Type B pancreatic cell (in vitro differentiated cells): ENCODE results near the gene SYTL3. TPM values are rescaled to one million over a fixed set of nuclear protein-coding genes. Genes with fewer than 3 reads are reported as not detected.
"Not testable (repeated sequence)": the region's sequence is repeated elsewhere in the genome, so short reads cannot be mapped to it uniquely, and the experiment has no call there.

Experiments
- DNase-seq: peaks from one replicate; pipeline ENCODE4 v3.0.0; 2021; ENCODE audit warnings: mixed read lengths; ENCODE audit not compliant: unreplicated experiment; ENCODE audit errors: extremely low spot score
- H3K27ac Mint-ChIP-seq: 2 replicates; pipeline ENCODE4 v1.8.0; 2021; ENCODE audit warnings: mild to moderate bottlenecking, mixed read lengths
- H3K27me3 Mint-ChIP-seq: 2 replicates; pipeline ENCODE4 v1.8.0; 2021; ENCODE audit warnings: mixed read lengths
- H3K36me3 Mint-ChIP-seq: 2 replicates; pipeline ENCODE4 v1.8.0; 2021; ENCODE audit warnings: mixed read lengths
- H3K4me1 Mint-ChIP-seq: one replicate; pipeline ENCODE4 v1.8.0; 2021; ENCODE audit warnings: mixed read lengths; ENCODE audit not compliant: unreplicated experiment
- H3K4me3 Mint-ChIP-seq: 2 replicates; pipeline ENCODE4 v1.8.0; 2021; ENCODE audit warnings: mild to moderate bottlenecking, mixed read lengths
- H3K9me3 Mint-ChIP-seq: 2 replicates; pipeline ENCODE4 v1.8.0; 2021; ENCODE audit warnings: mixed read lengths
- total RNA-seq: library from RNA; stranded (reverse); gene quantifications from 2 replicates; pipeline ENCODE4 v1.2.1, GENCODE V29; 2021; ENCODE audit warnings: low replicate concordance
- TF ChIP-seq, protein P1 (sequence below): fragments of 200-600 bp; sonication (generic); conservative IDR thresholded peaks from 2 replicates; pipeline ENCODE4 v1.5.0; 2021; ENCODE audit warnings: antibody characterized with exemption, mild to moderate bottlenecking

SYTL3 gene
- total RNA-seq, 1 donor from 2014 or later: 2.2 TPM

DNA sequence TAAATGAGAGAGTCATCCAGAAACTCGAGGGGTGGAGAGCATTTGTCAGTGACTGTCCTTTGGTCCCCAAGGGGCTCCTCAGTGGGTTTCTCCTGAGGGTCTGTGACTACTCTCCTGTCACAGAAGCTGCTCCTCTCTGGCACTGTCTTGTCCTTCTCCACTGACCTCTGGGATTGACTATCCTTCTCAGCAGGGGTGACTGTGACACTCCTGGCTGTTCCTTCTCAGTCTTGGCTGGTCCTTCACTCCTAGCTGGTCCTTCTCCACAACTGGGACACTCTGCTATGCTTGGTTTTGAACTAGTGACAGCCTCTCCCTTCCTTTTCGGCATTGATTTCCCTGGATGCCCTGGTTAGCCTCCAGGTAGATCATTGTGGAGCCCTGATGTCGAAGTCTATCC lies 38.8 kb upstream of the SYTL3 start:
- Mint-ChIP-seq H3K4me1 (peaks cover 9% of the 10 kb centered on the region), H3K27ac (peak overlapping the region; percentile 55), H3K36me3 (peaks cover 10% of the 10 kb centered on the region), H3K9me3 (no peaks in the 10 kb centered on the region), H3K4me3 (no peak overlapping the region), H3K27me3 (no peaks in the 10 kb centered on the region)
- TF ChIP-seq, protein P1, sequence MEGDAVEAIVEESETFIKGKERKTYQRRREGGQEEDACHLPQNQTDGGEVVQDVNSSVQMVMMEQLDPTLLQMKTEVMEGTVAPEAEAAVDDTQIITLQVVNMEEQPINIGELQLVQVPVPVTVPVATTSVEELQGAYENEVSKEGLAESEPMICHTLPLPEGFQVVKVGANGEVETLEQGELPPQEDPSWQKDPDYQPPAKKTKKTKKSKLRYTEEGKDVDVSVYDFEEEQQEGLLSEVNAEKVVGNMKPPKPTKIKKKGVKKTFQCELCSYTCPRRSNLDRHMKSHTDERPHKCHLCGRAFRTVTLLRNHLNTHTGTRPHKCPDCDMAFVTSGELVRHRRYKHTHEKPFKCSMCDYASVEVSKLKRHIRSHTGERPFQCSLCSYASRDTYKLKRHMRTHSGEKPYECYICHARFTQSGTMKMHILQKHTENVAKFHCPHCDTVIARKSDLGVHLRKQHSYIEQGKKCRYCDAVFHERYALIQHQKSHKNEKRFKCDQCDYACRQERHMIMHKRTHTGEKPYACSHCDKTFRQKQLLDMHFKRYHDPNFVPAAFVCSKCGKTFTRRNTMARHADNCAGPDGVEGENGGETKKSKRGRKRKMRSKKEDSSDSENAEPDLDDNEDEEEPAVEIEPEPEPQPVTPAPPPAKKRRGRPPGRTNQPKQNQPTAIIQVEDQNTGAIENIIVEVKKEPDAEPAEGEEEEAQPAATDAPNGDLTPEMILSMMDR: no peak
- peak; percentile 31 for DNase-seq

DNA sequence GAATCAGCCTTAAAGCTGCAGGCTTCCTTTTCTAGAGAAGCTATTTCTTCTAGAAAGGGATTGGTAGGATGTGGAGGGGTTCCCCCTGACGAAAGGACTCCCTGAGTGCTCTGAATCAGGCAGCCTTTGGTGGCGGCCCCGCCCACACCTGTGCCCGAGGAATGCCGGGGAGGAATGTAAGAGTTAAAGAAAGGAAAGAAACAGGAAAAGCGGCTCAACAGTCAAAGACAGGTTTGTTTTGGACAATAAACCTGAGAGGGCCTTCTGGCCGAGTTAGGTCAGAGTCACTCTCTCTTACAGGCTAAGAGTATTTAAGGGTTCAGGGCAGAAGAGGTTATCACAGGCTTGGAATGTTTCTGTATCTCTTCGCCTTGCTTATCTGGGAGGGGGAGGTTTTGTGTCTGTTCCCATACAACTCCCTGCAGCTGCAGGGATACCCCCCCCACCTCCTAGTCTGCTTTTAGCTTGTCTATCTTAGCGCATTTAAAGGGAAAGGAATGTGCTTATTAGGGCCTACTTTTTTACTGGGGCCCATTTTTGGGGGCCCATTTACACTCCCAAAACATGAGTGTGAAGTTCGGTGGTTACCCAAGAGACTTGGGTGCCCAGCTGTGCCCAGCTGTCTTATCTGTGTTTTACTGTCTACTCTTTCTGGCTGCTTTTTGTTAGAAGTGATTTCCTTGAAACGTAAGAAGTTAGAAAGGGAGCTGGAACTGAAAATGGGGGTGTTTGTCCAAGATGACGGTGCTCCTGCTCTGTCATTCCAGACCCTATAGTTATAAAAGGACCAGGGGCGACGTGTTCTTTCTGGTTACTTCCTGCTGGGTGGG lies 38.1 kb upstream of the SYTL3 start:
- H3K4me3 Mint-ChIP-seq: peak overlapping the region; percentile 29
- peaks cover 16% of the 10 kb centered on the region for H3K36me3 Mint-ChIP-seq
- H3K9me3 Mint-ChIP-seq: no peaks in the 10 kb centered on the region
- peak; percentile 59 for DNase-seq
- peak overlapping the region; percentile 55 for H3K27ac Mint-ChIP-seq
- H3K4me1 Mint-ChIP-seq: peaks cover 9% of the 10 kb centered on the region
- TF ChIP-seq, protein P1: no peak
- no peaks in the 10 kb centered on the region for H3K27me3 Mint-ChIP-seq

DNA sequence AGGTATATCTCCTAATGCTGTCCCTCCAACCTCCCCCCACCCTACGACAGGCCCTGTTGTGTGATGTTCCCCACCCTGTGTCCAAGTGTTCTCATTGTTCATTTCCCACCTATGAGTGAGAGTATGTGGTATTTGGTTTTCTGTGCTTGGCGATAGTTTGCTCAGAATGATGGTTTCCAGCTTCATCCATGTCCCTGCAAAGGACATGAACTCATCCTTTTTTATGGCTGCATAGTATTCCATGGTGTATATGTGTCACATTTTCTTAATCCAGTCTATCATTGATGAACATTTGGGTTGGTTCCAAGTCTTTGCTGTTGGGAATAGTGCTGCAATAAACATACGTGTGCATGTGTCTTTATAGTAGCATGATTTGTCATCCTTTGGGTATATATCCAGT lies 35.2 kb upstream of the SYTL3 start:
- not testable (repeated sequence) for H3K4me1 Mint-ChIP-seq, DNase-seq, H3K9me3 Mint-ChIP-seq, H3K27ac Mint-ChIP-seq, H3K4me3 Mint-ChIP-seq, H3K27me3 Mint-ChIP-seq
- peaks cover 42% of the 10 kb centered on the region for H3K36me3 Mint-ChIP-seq

DNA sequence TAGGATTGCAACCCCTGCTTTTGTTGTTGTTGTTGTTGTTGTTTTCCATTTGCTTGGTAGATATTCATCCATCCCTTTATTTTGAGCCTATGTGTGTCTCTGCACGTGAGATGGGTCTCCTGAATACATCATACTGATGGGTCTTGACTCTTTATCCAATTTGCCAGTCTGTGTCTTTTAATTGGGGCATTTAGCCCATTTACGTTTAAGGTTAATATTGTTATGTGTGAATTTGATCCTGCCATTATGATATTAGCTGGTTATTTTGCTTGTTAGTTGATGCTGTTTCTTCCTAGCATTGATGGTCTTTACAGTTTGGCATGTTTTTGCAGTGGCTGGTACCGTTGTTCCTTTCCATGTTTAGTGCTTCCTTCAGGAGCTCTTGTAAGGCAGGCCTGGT lies 31.6 kb upstream of the SYTL3 start:
- H3K27me3 Mint-ChIP-seq, DNase-seq, H3K4me3 Mint-ChIP-seq, H3K4me1 Mint-ChIP-seq, H3K27ac Mint-ChIP-seq, H3K9me3 Mint-ChIP-seq: not testable (repeated sequence)
- peaks cover 53% of the 10 kb centered on the region for H3K36me3 Mint-ChIP-seq

DNA sequence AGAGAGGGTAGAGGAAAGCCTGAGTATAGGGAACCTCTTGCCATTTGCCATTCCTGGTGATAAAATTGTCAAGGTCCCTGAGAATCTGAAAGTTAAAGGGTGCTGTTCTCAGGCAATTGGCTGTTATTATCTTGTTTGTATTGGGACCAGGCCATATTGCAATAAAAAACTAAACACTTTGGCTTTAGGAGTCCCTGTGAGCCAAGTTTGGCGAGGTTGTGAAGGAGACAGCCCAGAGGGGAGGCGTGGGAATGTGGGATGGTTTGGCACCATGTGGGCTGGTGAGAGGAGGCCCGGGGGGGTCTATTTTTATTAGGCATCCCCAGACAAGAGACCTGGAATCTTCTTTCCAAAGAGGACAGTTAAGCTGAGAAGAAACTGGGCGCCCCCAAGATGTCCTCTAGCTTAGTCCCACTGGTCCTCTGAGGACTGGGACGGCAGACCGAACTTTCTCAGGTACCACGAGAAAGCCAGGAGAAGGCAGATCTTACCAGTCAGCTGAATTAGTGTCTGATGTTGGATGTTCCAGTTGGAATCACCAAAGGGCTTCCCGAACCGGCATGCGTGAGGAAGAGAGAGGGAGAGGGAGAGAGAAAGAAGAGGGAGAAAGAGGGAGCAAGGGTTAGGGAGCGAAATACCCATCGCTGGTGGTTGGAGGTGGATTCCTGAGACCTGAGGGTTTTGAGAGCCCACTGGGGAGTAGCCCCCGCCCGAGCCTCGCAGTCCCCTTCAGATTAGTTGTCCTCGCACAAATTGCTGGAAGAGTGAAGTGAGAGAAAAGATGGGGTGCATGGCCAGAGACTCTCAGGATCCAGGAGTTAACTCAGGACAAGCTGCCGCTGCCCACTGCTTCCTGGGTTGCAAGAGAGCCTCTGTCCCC lies 29.7 kb upstream of the SYTL3 start:
- no peak overlapping the region for H3K27ac Mint-ChIP-seq
- H3K36me3 Mint-ChIP-seq: peaks cover 45% of the 10 kb centered on the region
- TF ChIP-seq, protein P1: no peak
- H3K4me1 Mint-ChIP-seq: no peaks in the 10 kb centered on the region
- H3K9me3 Mint-ChIP-seq: no peaks in the 10 kb centered on the region
- no peak for DNase-seq
- H3K4me3 Mint-ChIP-seq: no peak overlapping the region
- no peaks in the 10 kb centered on the region for H3K27me3 Mint-ChIP-seq

DNA sequence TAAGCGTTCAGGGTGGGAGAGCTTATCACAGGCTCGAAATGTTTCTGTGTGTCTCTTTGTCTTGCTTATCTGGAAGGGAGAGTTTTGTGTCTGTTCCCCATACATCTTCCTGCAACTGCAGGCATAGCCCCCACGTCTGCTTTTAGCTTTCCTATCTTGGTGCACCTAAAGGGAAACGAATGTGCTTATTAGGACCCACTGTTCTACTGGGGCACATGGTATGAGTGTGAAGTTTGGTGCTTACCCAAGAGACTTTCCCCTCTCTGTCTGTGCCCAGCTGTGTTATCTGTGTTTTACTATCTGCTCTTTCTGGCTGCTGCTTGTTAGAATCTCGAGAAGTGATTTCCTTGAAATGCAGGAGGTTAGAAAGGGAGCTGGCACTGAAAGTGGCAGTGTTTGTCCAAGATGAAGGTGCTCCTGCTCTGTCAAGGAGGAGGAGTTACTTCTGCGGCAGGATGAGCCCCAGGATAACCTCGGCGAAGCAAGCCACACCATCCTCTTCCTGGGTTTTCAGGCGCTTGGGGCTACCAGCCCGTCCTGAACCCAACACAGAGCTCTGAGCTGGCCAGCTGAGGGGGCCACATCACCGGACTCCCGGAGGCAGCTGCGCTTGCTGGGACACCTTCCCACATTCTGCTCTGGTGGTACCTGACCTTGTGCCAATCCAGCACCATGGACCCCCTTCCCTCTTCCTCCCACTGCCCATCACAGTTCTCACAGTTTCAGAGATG lies 28.7 kb upstream of the SYTL3 start:
- H3K9me3 Mint-ChIP-seq: no peaks in the 10 kb centered on the region
- H3K27me3 Mint-ChIP-seq: no peaks in the 10 kb centered on the region
- TF ChIP-seq, protein P1: no peak
- H3K27ac Mint-ChIP-seq: no peak overlapping the region
- no peaks in the 10 kb centered on the region for H3K4me1 Mint-ChIP-seq
- peaks cover 48% of the 10 kb centered on the region for H3K36me3 Mint-ChIP-seq
- no peak overlapping the region for H3K4me3 Mint-ChIP-seq
- no peak for DNase-seq
